ENCODE data around the gene CIBAR2.
A peak's percentile ranks its signal among the peaks of the same experiment; 100 is the strongest.
"Not testable (repeated sequence)": the region's sequence is repeated elsewhere in the genome, so short reads cannot be mapped to it uniquely, and the experiment has no call there.

The CIBAR2 gene

GRCh38 chr16:85062845-85063244 is 49.4 kb downstream of the CIBAR2 start:
- DNase-seq (ENCODE audit: low read depth in 2 of 2), result no peak

GRCh38 chr16:85062323-85062722 is 49.9 kb downstream of the CIBAR2 start:
- no peak for DNase-seq (ENCODE audit: low read depth in 2 of 2)

- no peak for DNase-seq (ENCODE audit: low read depth in 2 of 2)
Observed at GRCh38 chr16:85061566-85061965, 50.7 kb downstream of the CIBAR2 start.

- DNase-seq (ENCODE audit: low read depth in 2 of 2), result no peak
Observed at GRCh38 chr16:85058909-85059308, 53.4 kb downstream of the CIBAR2 start.

- DNase-seq (ENCODE audit: low read depth in 2 of 2), result no peak
Observed at GRCh38 chr16:85057948-85058347, 54.3 kb downstream of the CIBAR2 start.

- DNase-seq (ENCODE audit: low read depth in 2 of 2), result no peak
Observed at GRCh38 chr16:85057212-85057889, 54.9 kb downstream of the CIBAR2 start.

- no peak for DNase-seq (ENCODE audit: low read depth in 2 of 2)
Observed at GRCh38 chr16:85056211-85056748, 56.0 kb downstream of the CIBAR2 start.

GRCh38 chr16:85055493-85056210 is 56.6 kb downstream of the CIBAR2 start:
- peak; percentile 55 to 68 for DNase-seq (ENCODE audit: low read depth in 2 of 2)

- DNase-seq (ENCODE audit: low read depth in 2 of 2), result no peak
Observed at GRCh38 chr16:85054948-85055492, 57.3 kb downstream of the CIBAR2 start.

GRCh38 chr16:85054321-85054720 is 58.0 kb downstream of the CIBAR2 start:
- DNase-seq (ENCODE audit: low read depth in 2 of 2), result not testable (repeated sequence)

- DNase-seq (ENCODE audit: low read depth in 2 of 2), result no peak
Observed at GRCh38 chr16:85052536-85052935, 59.7 kb downstream of the CIBAR2 start.

GRCh38 chr16:85051683-85052082 is 60.6 kb downstream of the CIBAR2 start:
- DNase-seq (ENCODE audit: low read depth in 2 of 2), result no peak

- no peak for DNase-seq (ENCODE audit: low read depth in 2 of 2)
Observed at GRCh38 chr16:85051067-85051581, 61.1 kb downstream of the CIBAR2 start.

GRCh38 chr16:85049706-85050305 is 62.5 kb downstream of the CIBAR2 start:
- no peak for DNase-seq (ENCODE audit: low read depth in 2 of 2)

- DNase-seq (ENCODE audit: low read depth in 2 of 2), result no peak
Observed at GRCh38 chr16:85048921-85049562, 63.2 kb downstream of the CIBAR2 start.

Measured in stimulated activated CD8-positive, alpha-beta memory T cell treated with anti-CD3 and anti-CD28 coated beads, Interleukin-15, amount 100 ng/mL, for 48 hours (primary cell).